NK-92 treated with Interleukin-12 subunit alpha and Interleukin-12 subunit beta, amount 100 ng/mL, for 24 hours (cell line): ENCODE results near the gene GPR31.
"Not testable (repeated sequence)": the region's sequence is repeated elsewhere in the genome, so short reads cannot be mapped to it uniquely, and the experiment has no call there.

Experiments used
- DNase-seq: peaks from one replicate; lab custom pipeline; 2025; lab: John Stamatoyannopoulos, UW

GPR31 gene

GRCh38 chr6:167157863-167158262 is at the start of gene GPR31:
Gene GPR31, minus strand, starts transcription at chr6:167157980. Its CDS starts 149 bp downstream, at chr6:167157831.
- no peak for DNase-seq

- DNase-seq = no peak
Observed at GRCh38 chr6:167207527-167207926, 49.7 kb upstream of the GPR31 start.

- not testable (repeated sequence) for DNase-seq
Observed at GRCh38 chr6:167205316-167205715, 47.5 kb upstream of the GPR31 start.

- not testable (repeated sequence) for DNase-seq
Observed at GRCh38 chr6:167204059-167204348, 46.2 kb upstream of the GPR31 start.

GRCh38 chr6:167203261-167204058 is 45.7 kb upstream of the GPR31 start:
- DNase-seq = not testable (repeated sequence)

GRCh38 chr6:167202613-167203012 is 44.8 kb upstream of the GPR31 start:
- not testable (repeated sequence) for DNase-seq

- DNase-seq = no peak
Observed at GRCh38 chr6:167200806-167201205, 43.0 kb upstream of the GPR31 start.

- not testable (repeated sequence) for DNase-seq
Observed at GRCh38 chr6:167195941-167196610, 38.3 kb upstream of the GPR31 start.

- DNase-seq = not testable (repeated sequence)
Observed at GRCh38 chr6:167193515-167194125, 35.8 kb upstream of the GPR31 start.

GRCh38 chr6:167191043-167191583 is 33.3 kb upstream of the GPR31 start:
- DNase-seq = not testable (repeated sequence)

GRCh38 chr6:167187275-167187674 is 29.5 kb upstream of the GPR31 start:
- DNase-seq = not testable (repeated sequence)

- not testable (repeated sequence) for DNase-seq
Observed at GRCh38 chr6:167185101-167185500, 27.3 kb upstream of the GPR31 start.

- DNase-seq = not testable (repeated sequence)
Observed at GRCh38 chr6:167182913-167183314, 25.1 kb upstream of the GPR31 start.

- not testable (repeated sequence) for DNase-seq
Observed at GRCh38 chr6:167181351-167181750, 23.6 kb upstream of the GPR31 start.

GRCh38 chr6:167180086-167180485 is 22.3 kb upstream of the GPR31 start:
- not testable (repeated sequence) for DNase-seq

GRCh38 chr6:167178896-167179655 is 21.3 kb upstream of the GPR31 start:
- DNase-seq = not testable (repeated sequence)

- DNase-seq = not testable (repeated sequence)
Observed at GRCh38 chr6:167177271-167177670, 19.5 kb upstream of the GPR31 start.

- not testable (repeated sequence) for DNase-seq
Observed at GRCh38 chr6:167172011-167172410, 14.2 kb upstream of the GPR31 start.

GRCh38 chr6:167171300-167171699 is 13.5 kb upstream of the GPR31 start:
- not testable (repeated sequence) for DNase-seq

- DNase-seq = not testable (repeated sequence)
Observed at GRCh38 chr6:167169867-167170266, 12.1 kb upstream of the GPR31 start.

- DNase-seq = not testable (repeated sequence)
Observed at GRCh38 chr6:167168296-167168695, 10.5 kb upstream of the GPR31 start.

- DNase-seq = not testable (repeated sequence)
Observed at GRCh38 chr6:167167699-167168098, 9.9 kb upstream of the GPR31 start.
